NB4 (cell line): ENCODE results near the gene MEGF11.

ENCODE experiments used
- MYC ChIP-seq: IDR thresholded peaks from 2 replicates; pipeline ENCODE4 v1.6.1; 2011; ENCODE audit warnings: low read depth, low read length
- POLR2A ChIP-seq: IDR thresholded peaks from 2 replicates; pipeline ENCODE4 v1.6.1; 2011; ENCODE audit warnings: mild to moderate bottlenecking; ENCODE audit not compliant: insufficient read length; ENCODE audit errors: extremely low read depth
- TF ChIP-seq, protein P1 (sequence below): IDR thresholded peaks from one replicate; pipeline ENCODE4 v1.5.1; 2012; ENCODE audit warnings: low read depth, low read length

GRCh38 chr15:66251065-66251789 lies 2.3 kb downstream of the MEGF11 start:
- TF ChIP-seq, protein P1, sequence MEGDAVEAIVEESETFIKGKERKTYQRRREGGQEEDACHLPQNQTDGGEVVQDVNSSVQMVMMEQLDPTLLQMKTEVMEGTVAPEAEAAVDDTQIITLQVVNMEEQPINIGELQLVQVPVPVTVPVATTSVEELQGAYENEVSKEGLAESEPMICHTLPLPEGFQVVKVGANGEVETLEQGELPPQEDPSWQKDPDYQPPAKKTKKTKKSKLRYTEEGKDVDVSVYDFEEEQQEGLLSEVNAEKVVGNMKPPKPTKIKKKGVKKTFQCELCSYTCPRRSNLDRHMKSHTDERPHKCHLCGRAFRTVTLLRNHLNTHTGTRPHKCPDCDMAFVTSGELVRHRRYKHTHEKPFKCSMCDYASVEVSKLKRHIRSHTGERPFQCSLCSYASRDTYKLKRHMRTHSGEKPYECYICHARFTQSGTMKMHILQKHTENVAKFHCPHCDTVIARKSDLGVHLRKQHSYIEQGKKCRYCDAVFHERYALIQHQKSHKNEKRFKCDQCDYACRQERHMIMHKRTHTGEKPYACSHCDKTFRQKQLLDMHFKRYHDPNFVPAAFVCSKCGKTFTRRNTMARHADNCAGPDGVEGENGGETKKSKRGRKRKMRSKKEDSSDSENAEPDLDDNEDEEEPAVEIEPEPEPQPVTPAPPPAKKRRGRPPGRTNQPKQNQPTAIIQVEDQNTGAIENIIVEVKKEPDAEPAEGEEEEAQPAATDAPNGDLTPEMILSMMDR: no peak
- TF ChIP-seq MYC (no peak), POLR2A (no peak)
